Mesodermal cell (in vitro differentiated cells): ENCODE data around the gene GDNF.

Experiments used
- H3K27ac ChIP-seq: 2 replicates; pipeline ENCODE4 v1.7.0; 2013; ENCODE audit warnings: mild to moderate bottlenecking, low read depth, low read length, moderate library complexity; ENCODE audit not compliant: severe bottlenecking
- H3K36me3 ChIP-seq: 2 replicates; pipeline ENCODE4 v1.7.1; 2013; ENCODE audit warnings: mild to moderate bottlenecking, low read length, moderate library complexity; ENCODE audit not compliant: control insufficient read depth, insufficient read depth
- H3K4me1 ChIP-seq: one replicate; pipeline ENCODE4 v1.7.1; 2013; ENCODE audit warnings: mild to moderate bottlenecking, low read length; ENCODE audit not compliant: insufficient read depth, control insufficient read depth, poor library complexity, severe bottlenecking
- H3K4me3 ChIP-seq: 2 replicates; pipeline ENCODE4 v1.7.0; 2013; ENCODE audit warnings: low read length, control low read depth, mild to moderate bottlenecking; ENCODE audit not compliant: insufficient read depth, poor library complexity, severe bottlenecking; ENCODE audit errors: extremely low read depth
- H3K9me3 ChIP-seq: 2 replicates; pipeline ENCODE4 v1.7.1; 2013; ENCODE audit warnings: mild to moderate bottlenecking, low read length, moderate library complexity; ENCODE audit not compliant: control insufficient read depth
- WGBS, 2 experiments: methylation state at CpG; one replicate each; pipeline ENCODE4 v1.1.5; 2013; ENCODE audit warnings: missing lambda C conversion rate in 2 of 2; ENCODE audit not compliant: insufficient coverage in 2 of 2; 5-methylcytosine and 5-hydroxymethylcytosine counted together

GDNF gene

DNA sequence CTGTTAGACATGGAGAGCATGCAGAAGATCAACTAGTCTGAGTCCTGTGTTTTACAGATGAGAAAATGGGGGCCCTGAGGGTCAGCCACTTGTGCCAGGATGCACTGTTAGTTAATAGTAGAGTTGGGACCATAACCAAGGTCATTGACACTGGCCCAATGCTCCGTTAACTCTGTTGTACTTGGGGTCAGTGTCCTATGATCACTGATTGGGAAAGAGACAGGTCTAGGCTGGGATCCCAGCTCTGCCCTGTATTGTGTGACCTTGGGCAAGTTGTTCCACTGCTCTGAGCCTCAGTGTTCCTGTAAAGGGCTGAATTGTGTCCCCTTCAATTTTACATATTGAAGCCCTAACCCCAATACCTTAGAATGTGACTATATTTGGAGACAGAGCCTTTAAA, 70.0 kb downstream of the GDNF start:
- H3K27ac ChIP-seq = no peak overlapping the region
- H3K4me3 ChIP-seq = no peak overlapping the region
- H3K36me3 ChIP-seq = no peaks in the 10 kb centered on the region
- H3K4me1 ChIP-seq = peaks cover 34% of the 10 kb centered on the region
- H3K9me3 ChIP-seq = no peaks in the 10 kb centered on the region
- 75 to 93% methylated on average over 1 of the region's 1 CpG for WGBS, 2 experiments

DNA sequence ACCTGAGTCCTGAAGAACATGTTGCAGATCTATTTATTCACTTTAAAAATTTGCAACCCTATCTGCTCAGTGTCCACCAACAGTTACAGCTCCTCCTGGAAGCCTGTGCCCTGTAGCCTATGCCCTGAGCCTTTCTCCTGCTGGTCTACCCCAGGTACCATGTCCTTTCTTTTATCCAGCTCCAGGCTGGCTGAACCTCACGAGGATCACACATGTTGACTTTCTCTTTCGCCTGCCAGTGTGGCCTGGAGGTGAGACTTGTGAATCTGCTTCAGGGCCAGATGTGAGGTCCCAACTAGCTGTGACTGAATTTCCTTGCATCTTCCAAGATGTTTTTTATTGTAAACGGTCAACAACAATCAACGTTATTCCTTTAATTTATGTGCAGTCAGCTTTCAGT, 70.7 kb downstream of the GDNF start:
- no peak overlapping the region for H3K27ac ChIP-seq
- no peaks in the 10 kb centered on the region for H3K36me3 ChIP-seq
- peaks cover 34% of the 10 kb centered on the region for H3K4me1 ChIP-seq
- 91 to 93% methylated on average over 4 of the region's 4 CpGs for WGBS, 2 experiments
- no peak overlapping the region for H3K4me3 ChIP-seq
- no peaks in the 10 kb centered on the region for H3K9me3 ChIP-seq

DNA sequence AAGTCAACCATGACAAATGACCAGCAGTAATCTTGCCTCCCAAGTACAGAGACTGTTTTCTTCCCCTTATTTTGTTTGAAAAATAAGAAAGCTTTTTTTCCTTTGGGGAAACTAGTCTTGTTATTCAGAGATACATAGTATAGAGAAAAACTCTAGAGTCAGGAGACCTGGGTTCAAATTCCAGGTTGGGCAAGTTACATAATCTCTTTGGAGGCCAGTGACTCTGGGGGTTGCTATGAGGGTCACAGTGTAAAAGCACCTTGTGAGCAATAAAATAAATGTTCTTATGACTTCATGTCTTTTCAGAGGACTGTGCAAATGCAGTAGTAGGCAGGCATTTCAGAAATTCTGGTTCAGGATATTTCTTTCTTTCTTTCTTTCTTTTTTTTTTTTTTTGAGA, 71.5 kb downstream of the GDNF start:
- peaks cover 34% of the 10 kb centered on the region for H3K4me1 ChIP-seq
- H3K36me3 ChIP-seq = no peaks in the 10 kb centered on the region
- no peak overlapping the region for H3K27ac ChIP-seq
- no peak overlapping the region for H3K4me3 ChIP-seq
- no peaks in the 10 kb centered on the region for H3K9me3 ChIP-seq

DNA sequence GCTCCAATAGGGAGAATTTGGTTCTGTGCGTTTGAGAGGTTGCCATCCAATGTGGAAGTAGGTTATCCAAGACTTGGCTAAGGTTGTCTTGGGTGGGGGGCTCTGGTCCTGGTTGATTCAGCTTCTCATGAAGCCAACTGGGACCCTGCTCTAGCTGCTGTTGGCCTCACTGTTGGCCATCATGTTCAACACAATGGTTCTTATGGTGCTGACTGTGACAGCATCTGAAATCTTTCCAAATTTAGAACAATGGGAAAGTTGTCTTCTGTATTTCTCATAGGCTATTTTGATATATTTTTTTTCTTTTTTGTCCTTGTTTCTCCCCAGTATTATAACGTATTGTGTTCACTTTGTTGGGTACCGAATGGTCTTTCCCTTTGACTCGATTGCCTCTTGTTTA, 71.9 kb downstream of the GDNF start:
- Histone ChIP-seq H3K27ac (no peak overlapping the region), H3K4me3 (no peak overlapping the region), H3K36me3 (no peaks in the 10 kb centered on the region), H3K4me1 (peaks cover 30% of the 10 kb centered on the region), H3K9me3 (no peaks in the 10 kb centered on the region)
- 66 to 89% methylated on average over 1 to 3 of the region's 4 CpGs for WGBS, 2 experiments

DNA sequence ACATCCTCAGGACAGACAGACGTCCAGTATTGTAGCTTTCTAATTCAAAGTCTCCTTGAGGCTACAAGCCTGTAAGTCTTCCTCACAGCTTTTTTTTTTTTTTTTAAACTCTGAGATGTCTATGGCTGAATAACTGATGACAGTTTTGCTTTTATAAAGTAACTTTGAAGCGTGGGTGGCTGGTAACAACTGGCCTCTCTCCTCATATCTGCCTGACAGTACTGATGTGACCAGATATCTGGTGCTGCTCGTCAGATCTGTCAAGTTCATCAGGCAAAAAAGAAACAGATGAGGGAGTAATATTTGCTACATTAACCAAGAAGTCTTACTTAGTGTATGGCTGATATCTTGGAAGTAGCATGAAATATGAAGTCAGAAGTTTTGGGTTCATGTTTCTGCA, 72.6 kb downstream of the GDNF start:
- Histone ChIP-seq H3K4me3 (no peak overlapping the region), H3K27ac (no peak overlapping the region), H3K9me3 (no peaks in the 10 kb centered on the region), H3K36me3 (no peaks in the 10 kb centered on the region), H3K4me1 (peaks cover 23% of the 10 kb centered on the region)
- WGBS, 2 experiments = 80 to 93% methylated on average over 1 to 2 of the region's 3 CpGs
